ENCODE data around the gene RBM5.

GRCh38 chr3:50121072-50122032 lies 32.6 kb downstream of the RBM5 start:
- TF ChIP-seq CTCF (conservative IDR thresholded peaks at IDR 0.05; ENCODE audit: low read depth, low read length) (peak; percentile 94), EZH2phosphoT487 (IDR thresholded peaks at IDR 0.05; ENCODE audit: borderline replicate concordance, low read length) (no peak), EZH2 (IDR thresholded peaks at IDR 0.05; ENCODE audit: low read length, unreplicated experiment) (no peak)

Data from PC-3 (cell line).